ENCODE data around the gene CAMKK1.

CAMKK1 gene

GRCh38 chr17:3852561-3852960 is 40.3 kb downstream of the CAMKK1 start:
- H3K27me3 ChIP-seq (ENCODE audit: insufficient read depth, poor library complexity, severe bottlenecking): no peaks in the 10 kb centered on the region
- no peaks in the 10 kb centered on the region for H3K9me3 ChIP-seq (ENCODE audit: severe bottlenecking)
- ATAC-seq (ENCODE audit: low read depth) (no peak), DNase-seq (ENCODE audit: low spot score) (no peak)
- H3K36me3 ChIP-seq (ENCODE audit: low read depth): no peaks in the 10 kb centered on the region
- H3K4me3 ChIP-seq (ENCODE audit: severe bottlenecking): no peak overlapping the region
- TF ChIP-seq CTCF (IDR thresholded peaks at IDR 0.05; ENCODE audit: poor library complexity, severe bottlenecking): no peak
- no peak overlapping the region for H3K27ac ChIP-seq (ENCODE audit: poor library complexity, severe bottlenecking)
- H3K4me1 ChIP-seq (ENCODE audit: insufficient read depth, poor library complexity, severe bottlenecking): no peaks in the 10 kb centered on the region

GRCh38 chr17:3851461-3852100 is 41.3 kb downstream of the CAMKK1 start:
- ATAC-seq (ENCODE audit: low read depth) (no peak), DNase-seq (ENCODE audit: low spot score) (no peak)
- no peak overlapping the region for H3K27ac ChIP-seq (ENCODE audit: poor library complexity, severe bottlenecking)
- H3K27me3 ChIP-seq (ENCODE audit: insufficient read depth, poor library complexity, severe bottlenecking): no peaks in the 10 kb centered on the region
- H3K36me3 ChIP-seq (ENCODE audit: low read depth): no peaks in the 10 kb centered on the region
- H3K4me3 ChIP-seq (ENCODE audit: severe bottlenecking): no peak overlapping the region
- H3K9me3 ChIP-seq (ENCODE audit: severe bottlenecking): no peaks in the 10 kb centered on the region
- no peaks in the 10 kb centered on the region for H3K4me1 ChIP-seq (ENCODE audit: insufficient read depth, poor library complexity, severe bottlenecking)
- no peak for TF ChIP-seq CTCF (IDR thresholded peaks at IDR 0.05; ENCODE audit: poor library complexity, severe bottlenecking)

GRCh38 chr17:3848229-3848835 is 44.5 kb downstream of the CAMKK1 start:
- H3K36me3 ChIP-seq (ENCODE audit: low read depth): peaks cover 14% of the 10 kb centered on the region
- ATAC-seq (ENCODE audit: low read depth) (no peak), DNase-seq (ENCODE audit: low spot score) (no peak)
- no peak for TF ChIP-seq CTCF (IDR thresholded peaks at IDR 0.05; ENCODE audit: poor library complexity, severe bottlenecking)
- H3K9me3 ChIP-seq (ENCODE audit: severe bottlenecking): no peaks in the 10 kb centered on the region
- no peak overlapping the region for H3K27ac ChIP-seq (ENCODE audit: poor library complexity, severe bottlenecking)
- peaks cover 4% of the 10 kb centered on the region for H3K4me1 ChIP-seq (ENCODE audit: insufficient read depth, poor library complexity, severe bottlenecking)
- no peaks in the 10 kb centered on the region for H3K27me3 ChIP-seq (ENCODE audit: insufficient read depth, poor library complexity, severe bottlenecking)
- H3K4me3 ChIP-seq (ENCODE audit: severe bottlenecking): no peak overlapping the region

GRCh38 chr17:3847165-3847670 is 45.6 kb downstream of the CAMKK1 start:
- ATAC-seq (ENCODE audit: low read depth) (no peak), DNase-seq (ENCODE audit: low spot score) (no peak)
- Histone ChIP-seq H3K27me3 (ENCODE audit: insufficient read depth, poor library complexity, severe bottlenecking) (no peaks in the 10 kb centered on the region), H3K9me3 (ENCODE audit: severe bottlenecking) (no peaks in the 10 kb centered on the region), H3K4me1 (ENCODE audit: insufficient read depth, poor library complexity, severe bottlenecking) (peaks cover 4% of the 10 kb centered on the region), H3K27ac (ENCODE audit: poor library complexity, severe bottlenecking) (no peak overlapping the region), H3K4me3 (ENCODE audit: severe bottlenecking) (no peak overlapping the region), H3K36me3 (ENCODE audit: low read depth) (peaks cover 22% of the 10 kb centered on the region)
- no peak for TF ChIP-seq CTCF (IDR thresholded peaks at IDR 0.05; ENCODE audit: poor library complexity, severe bottlenecking)

All from RWPE2 (cell line).